SH-SY5Y (cell line): ENCODE results near the gene PRM3.

ENCODE experiments used
- GATA2 ChIP-seq: IDR thresholded peaks from 2 replicates; pipeline ENCODE4 v1.6.1; 2011; ENCODE audit warnings: mild to moderate bottlenecking, low read depth, low read length
- GATA3 ChIP-seq: IDR thresholded peaks from 2 replicates; pipeline ENCODE4 v1.6.1; 2011; ENCODE audit warnings: low read depth, mild to moderate bottlenecking, low read length, moderate library complexity

GRCh38 chr16:11258553-11259492 is 14.6 kb downstream of the PRM3 start:
- TF ChIP-seq GATA3 (no peak), GATA2 (no peak)
